Cardiac fibroblast (primary cell): Measurements from ENCODE around the gene ARHGEF11.

Experiments used
- DNase-seq, 2 donors: peaks; one replicate each; pipeline versions ENCODE4 v3.0.0 to v3.0.0-alpha.2; 2010; ENCODE audit warnings: low read depth in 2 of 2
- H3K4me3 ChIP-seq, 2 donors: replicated peaks in 1 of 2; 1 replicate in 1 of 2; 2 replicates in 1 of 2; pipeline ENCODE4 v1.5.1; 2011; ENCODE audit warnings: low read depth in 2 of 2, low read length in 2 of 2, mild to moderate bottlenecking in 2 of 2, moderate library complexity in 1 of 2
- TF ChIP-seq, protein P1 (sequence below): IDR thresholded peaks from one replicate; pipeline ENCODE4 v1.5.1; 2011; ENCODE audit warnings: low read depth, mild to moderate bottlenecking, low read length, inconsistent platforms

ARHGEF11 gene

DNA sequence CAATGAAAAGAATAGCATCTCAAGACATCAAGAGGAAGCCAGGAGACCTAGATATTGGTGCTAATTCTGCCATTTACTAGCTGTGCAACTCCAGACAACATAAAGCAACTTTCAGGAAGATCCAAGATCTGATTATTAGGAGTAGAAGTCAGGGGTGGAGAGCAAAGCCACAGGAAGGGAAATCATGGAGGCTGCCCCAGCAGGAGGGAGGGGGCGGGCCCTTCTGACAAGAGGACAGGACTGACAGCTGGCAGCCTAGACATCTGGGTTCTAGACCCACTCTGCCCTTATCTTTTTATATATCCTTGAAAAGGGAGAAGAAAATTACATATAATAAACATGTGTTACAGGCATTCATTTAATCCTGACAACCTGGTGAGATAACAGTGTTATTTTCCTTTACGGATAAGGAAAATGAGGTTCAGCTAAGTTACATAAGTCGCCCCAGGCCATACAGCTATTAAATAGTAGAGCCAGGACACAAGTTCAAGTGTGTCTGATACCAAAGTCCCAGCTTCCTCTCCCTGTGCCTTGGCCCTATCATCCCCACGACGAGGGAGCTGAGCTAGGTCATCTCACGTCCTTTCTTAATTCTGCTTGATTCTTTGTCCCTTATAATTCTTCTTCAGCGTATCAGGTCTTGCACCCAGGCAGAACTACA lies 46.6 kb downstream of the ARHGEF11 start:
- no peak for DNase-seq
- TF ChIP-seq, protein P1, sequence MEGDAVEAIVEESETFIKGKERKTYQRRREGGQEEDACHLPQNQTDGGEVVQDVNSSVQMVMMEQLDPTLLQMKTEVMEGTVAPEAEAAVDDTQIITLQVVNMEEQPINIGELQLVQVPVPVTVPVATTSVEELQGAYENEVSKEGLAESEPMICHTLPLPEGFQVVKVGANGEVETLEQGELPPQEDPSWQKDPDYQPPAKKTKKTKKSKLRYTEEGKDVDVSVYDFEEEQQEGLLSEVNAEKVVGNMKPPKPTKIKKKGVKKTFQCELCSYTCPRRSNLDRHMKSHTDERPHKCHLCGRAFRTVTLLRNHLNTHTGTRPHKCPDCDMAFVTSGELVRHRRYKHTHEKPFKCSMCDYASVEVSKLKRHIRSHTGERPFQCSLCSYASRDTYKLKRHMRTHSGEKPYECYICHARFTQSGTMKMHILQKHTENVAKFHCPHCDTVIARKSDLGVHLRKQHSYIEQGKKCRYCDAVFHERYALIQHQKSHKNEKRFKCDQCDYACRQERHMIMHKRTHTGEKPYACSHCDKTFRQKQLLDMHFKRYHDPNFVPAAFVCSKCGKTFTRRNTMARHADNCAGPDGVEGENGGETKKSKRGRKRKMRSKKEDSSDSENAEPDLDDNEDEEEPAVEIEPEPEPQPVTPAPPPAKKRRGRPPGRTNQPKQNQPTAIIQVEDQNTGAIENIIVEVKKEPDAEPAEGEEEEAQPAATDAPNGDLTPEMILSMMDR, result no peak
- no peak overlapping the region for H3K4me3 ChIP-seq

DNA sequence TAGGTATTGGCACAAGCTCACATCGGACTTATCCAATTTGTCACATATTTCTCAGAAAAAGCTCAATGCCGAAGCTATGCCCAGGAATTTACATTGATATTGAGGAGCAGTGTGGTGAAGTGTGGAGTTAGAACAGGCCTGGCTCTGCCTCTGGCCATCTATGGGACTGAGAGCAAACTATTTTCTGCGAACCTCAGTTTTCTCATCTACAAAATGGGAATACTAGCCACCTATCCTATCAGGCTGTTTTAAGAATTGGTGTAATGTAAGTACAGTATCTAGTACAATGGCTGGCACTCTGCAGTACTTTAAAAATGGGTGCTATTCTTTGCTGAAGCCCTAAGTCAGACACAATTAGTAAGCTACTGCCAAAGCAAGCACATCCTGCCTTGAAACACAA lies 47.2 kb downstream of the ARHGEF11 start:
- no peak for DNase-seq
- TF ChIP-seq, protein P1, result no peak
- no peak overlapping the region for H3K4me3 ChIP-seq

DNA sequence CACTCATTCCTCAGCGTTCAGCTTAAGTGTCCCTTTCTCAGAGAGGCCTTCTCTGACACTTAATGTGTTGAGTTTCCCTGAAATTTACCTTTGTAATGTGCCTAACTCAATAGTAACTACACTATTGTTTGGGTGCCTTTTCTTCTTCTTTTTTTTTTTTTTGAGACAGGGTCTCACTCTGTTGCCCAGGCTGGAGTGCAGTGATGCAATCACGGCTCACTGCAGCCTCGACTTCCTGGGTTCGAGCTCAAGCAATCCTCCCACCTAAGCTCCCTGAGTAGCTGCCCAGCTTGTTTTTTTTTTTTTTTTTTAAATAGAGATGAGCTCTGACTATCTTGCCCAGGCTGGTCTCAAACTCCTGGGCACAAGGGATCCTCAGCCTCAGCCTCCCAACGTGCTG lies 50.1 kb downstream of the ARHGEF11 start:
- no peak for DNase-seq
- no peak overlapping the region for H3K4me3 ChIP-seq
- TF ChIP-seq, protein P1, result no peak

- TF ChIP-seq, protein P1, result no peak
- no peak for DNase-seq
- no peak overlapping the region for H3K4me3 ChIP-seq
Observed at GRCh38 chr1:156994277-156994676, 51.3 kb downstream of the ARHGEF11 start.

DNA sequence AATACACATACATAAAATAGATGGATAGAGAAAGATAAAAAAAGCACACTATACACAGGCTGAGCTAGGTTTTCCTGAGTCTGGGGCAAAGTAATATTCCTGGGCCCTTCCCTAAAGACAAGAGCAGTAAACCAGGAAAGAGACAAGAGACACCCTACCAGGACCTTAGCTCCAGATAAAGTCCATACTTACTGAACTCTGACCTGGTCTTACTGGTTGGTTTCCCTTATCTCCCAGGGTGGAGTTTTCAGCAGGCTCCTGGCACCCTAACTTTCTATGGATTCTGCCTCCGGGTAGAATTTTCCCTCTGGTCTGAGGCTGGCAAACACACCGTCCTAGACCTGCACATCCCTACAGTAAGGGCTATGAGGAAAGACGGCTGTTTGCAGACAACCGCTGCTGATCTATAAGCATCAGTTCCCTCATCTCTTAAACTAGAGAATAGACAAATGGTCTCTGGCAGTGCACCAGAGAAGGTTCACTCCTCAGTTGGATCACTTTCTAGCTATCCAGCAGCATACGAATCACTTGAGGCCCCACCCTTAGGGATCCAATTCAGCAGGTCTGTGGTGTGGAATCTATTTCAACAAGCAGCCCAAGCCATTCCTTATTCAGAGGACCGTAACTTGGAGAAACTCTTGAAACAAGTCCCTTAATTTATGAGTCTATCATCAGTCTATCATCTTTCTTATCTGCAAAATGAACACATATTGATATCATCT lies 52.0 kb downstream of the ARHGEF11 start:
- DNase-seq, result no peak
- TF ChIP-seq, protein P1, result no peak
- H3K4me3 ChIP-seq, result no peak overlapping the region

DNA sequence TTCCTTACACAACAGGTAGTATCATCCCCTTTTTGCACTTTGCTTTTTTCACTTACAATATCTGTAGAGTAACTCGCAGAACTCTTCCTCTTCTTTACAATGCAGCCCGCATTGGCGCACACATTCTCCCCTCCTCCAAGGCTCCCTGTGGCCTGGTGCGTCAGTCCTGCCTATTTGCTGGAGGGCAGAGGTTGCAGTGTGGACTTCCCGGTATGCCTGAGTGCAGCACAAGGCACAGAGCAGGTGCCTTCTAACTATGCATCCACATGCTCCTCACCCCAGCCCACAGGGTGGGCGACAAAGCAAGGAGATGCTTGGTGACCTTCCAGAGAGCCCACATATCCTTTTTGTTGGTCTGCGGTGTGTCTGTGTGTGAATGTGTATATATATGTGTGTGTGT lies 53.3 kb downstream of the ARHGEF11 start:
- no peak for DNase-seq
- no peak overlapping the region for H3K4me3 ChIP-seq

More for the DNA sequence above, 53.3 kb downstream of the ARHGEF11 start:
- TF ChIP-seq, protein P1, result no peak
